ENCODE data around the gene ANTXR2. TPM values are rescaled to one million over a fixed set of nuclear protein-coding genes. Genes with fewer than 3 reads are reported as not detected.

ANTXR2 gene
- total and polyA plus RNA-seq, 2 donors (not counting 1 experiment from before 2014, with no cell fraction given): 85.3 to 135 TPM

- H3K9ac ChIP-seq (ENCODE audit: insufficient read depth, low read length): no peak overlapping the region
- H4K20me1 ChIP-seq (ENCODE audit: control insufficient read depth, extremely low read depth, insufficient read depth, low read length): no peaks in the 10 kb centered on the region
- peak in 1 of 2 donors; percentile 31 for DNase-seq (ENCODE audit: low read depth in 2 of 2)
- no peaks in the 10 kb centered on the region for H3K9me3 ChIP-seq (ENCODE audit: control insufficient read depth, insufficient read depth, low read depth, low read length)
- H3K4me1 ChIP-seq (ENCODE audit: control insufficient read depth, extremely low read depth, insufficient read depth, low read length): peaks cover 3% of the 10 kb centered on the region
- no peaks in the 10 kb centered on the region for H3K79me2 ChIP-seq (ENCODE audit: control insufficient read depth, insufficient read depth, low read length)
- no peaks in the 10 kb centered on the region for H3K27me3 ChIP-seq (ENCODE audit: control insufficient read depth, insufficient read depth, low read length)
- no peaks in the 10 kb centered on the region for H3K36me3 ChIP-seq (ENCODE audit: control insufficient read depth, insufficient read depth, low read length)
- no peak overlapping the region for H3K4me2 ChIP-seq (ENCODE audit: extremely low read depth, insufficient read depth, low read length)
- no peak overlapping the region for H2AFZ ChIP-seq (ENCODE audit: low read length)
- TF ChIP-seq CTCF (conservative IDR thresholded peaks at IDR 0.05 in 1 of 2, IDR thresholded peaks at IDR 0.05 in 1 of 2; ENCODE audit: low read depth in 1 of 2, low read length in 2 of 2) (no peak), EZH2 (IDR thresholded peaks at IDR 0.05; ENCODE audit: low read length, missing control alignments) (no peak)
- no peak overlapping the region for H3K4me3 ChIP-seq (replicated peaks in 1 of 4; ENCODE audit: control extremely low read depth in 1 of 4, insufficient read depth in 1 of 4, low read depth in 3 of 4, low read length in 4 of 4)
- H3K27ac ChIP-seq (ENCODE audit: insufficient read depth, low read length): no peak overlapping the region
These were observed 157.8 kb downstream of the ANTXR2 start for GRCh38 chr4:79915246-79915645.

GRCh38 chr4:79913581-79913980, 159.4 kb downstream of the ANTXR2 start:
- H3K9me3 ChIP-seq (ENCODE audit: control insufficient read depth, insufficient read depth, low read depth, low read length): no peaks in the 10 kb centered on the region
- no peaks in the 10 kb centered on the region for H4K20me1 ChIP-seq (ENCODE audit: control insufficient read depth, extremely low read depth, insufficient read depth, low read length)
- H3K4me1 ChIP-seq (ENCODE audit: control insufficient read depth, extremely low read depth, insufficient read depth, low read length): peaks cover 3% of the 10 kb centered on the region
- no peak overlapping the region for H2AFZ ChIP-seq (ENCODE audit: low read length)
- H3K4me3 ChIP-seq (replicated peaks in 1 of 4; ENCODE audit: control extremely low read depth in 1 of 4, insufficient read depth in 1 of 4, low read depth in 3 of 4, low read length in 4 of 4): no peak overlapping the region
- TF ChIP-seq EZH2 (IDR thresholded peaks at IDR 0.05; ENCODE audit: low read length, missing control alignments) (no peak), CTCF (conservative IDR thresholded peaks at IDR 0.05 in 1 of 2, IDR thresholded peaks at IDR 0.05 in 1 of 2; ENCODE audit: low read depth in 1 of 2, low read length in 2 of 2) (no peak)
- peak overlapping the region; percentile 15 for H3K4me2 ChIP-seq (ENCODE audit: extremely low read depth, insufficient read depth, low read length)
- H3K36me3 ChIP-seq (ENCODE audit: control insufficient read depth, insufficient read depth, low read length): no peaks in the 10 kb centered on the region
- no peaks in the 10 kb centered on the region for H3K79me2 ChIP-seq (ENCODE audit: control insufficient read depth, insufficient read depth, low read length)
- H3K27me3 ChIP-seq (ENCODE audit: control insufficient read depth, insufficient read depth, low read length): no peaks in the 10 kb centered on the region
- peak; percentile 80 to 87 for DNase-seq (ENCODE audit: low read depth in 2 of 2)
- no peak overlapping the region for H3K9ac ChIP-seq (ENCODE audit: insufficient read depth, low read length)
- H3K27ac ChIP-seq (ENCODE audit: insufficient read depth, low read length): no peak overlapping the region

GRCh38 chr4:79907001-79907400, 166.0 kb downstream of the ANTXR2 start:
- H3K79me2 ChIP-seq (ENCODE audit: control insufficient read depth, insufficient read depth, low read length): no peaks in the 10 kb centered on the region
- no peak overlapping the region for H3K4me2 ChIP-seq (ENCODE audit: extremely low read depth, insufficient read depth, low read length)
- TF ChIP-seq CTCF (conservative IDR thresholded peaks at IDR 0.05 in 1 of 2, IDR thresholded peaks at IDR 0.05 in 1 of 2; ENCODE audit: low read depth in 1 of 2, low read length in 2 of 2) (no peak), EZH2 (IDR thresholded peaks at IDR 0.05; ENCODE audit: low read length, missing control alignments) (no peak)
- no peak overlapping the region for H3K4me3 ChIP-seq (replicated peaks in 1 of 4; ENCODE audit: control extremely low read depth in 1 of 4, insufficient read depth in 1 of 4, low read depth in 3 of 4, low read length in 4 of 4)
- no peaks in the 10 kb centered on the region for H3K4me1 ChIP-seq (ENCODE audit: control insufficient read depth, extremely low read depth, insufficient read depth, low read length)
- H3K27me3 ChIP-seq (ENCODE audit: control insufficient read depth, insufficient read depth, low read length): no peaks in the 10 kb centered on the region
- no peak for DNase-seq (ENCODE audit: low read depth in 2 of 2)
- H4K20me1 ChIP-seq (ENCODE audit: control insufficient read depth, extremely low read depth, insufficient read depth, low read length): no peaks in the 10 kb centered on the region
- no peak overlapping the region for H2AFZ ChIP-seq (ENCODE audit: low read length)
- no peaks in the 10 kb centered on the region for H3K9me3 ChIP-seq (ENCODE audit: control insufficient read depth, insufficient read depth, low read depth, low read length)
- peaks cover 4% of the 10 kb centered on the region for H3K36me3 ChIP-seq (ENCODE audit: control insufficient read depth, insufficient read depth, low read length)
- H3K9ac ChIP-seq (ENCODE audit: insufficient read depth, low read length): no peak overlapping the region
- no peak overlapping the region for H3K27ac ChIP-seq (ENCODE audit: insufficient read depth, low read length)

Measured in fibroblast of lung (primary cell).